Activated T-cell treated with anti-CD3 and anti-CD28 coated beads, Interleukin-2, amount 50 U/mL, for 4 hours (primary cell): ENCODE results near the gene PAEP. TPM values are rescaled to one million over a fixed set of nuclear protein-coding genes. Genes with fewer than 3 reads are reported as not detected.
"Not testable (repeated sequence)": the region's sequence is repeated elsewhere in the genome, so short reads cannot be mapped to it uniquely, and the experiment has no call there.

Source experiments
- ATAC-seq, 2 donors: fragments of 200-7000 bp; cut with Tn5 transposase; one replicate each; pipeline ENCODE4 v1.10.0; 2021
- DNase-seq: peaks from one replicate; pipeline ENCODE4 v3.0.0-alpha.2; 2020
- H3K27me3 Mint-ChIP-seq: one replicate; pipeline ENCODE4 v1.8.0; 2021; ENCODE audit warnings: low read depth, mixed read lengths
- H3K36me3 Mint-ChIP-seq: one replicate; pipeline ENCODE4 v1.8.0; 2022; ENCODE audit warnings: mixed read lengths; ENCODE audit not compliant: insufficient read depth
- H3K4me1 Mint-ChIP-seq: one replicate; pipeline ENCODE4 v1.8.0; 2021; ENCODE audit warnings: low read depth, mixed read lengths
- H3K4me3 Mint-ChIP-seq: one replicate; pipeline ENCODE4 v1.8.0; 2021; ENCODE audit warnings: mild to moderate bottlenecking, moderate library complexity, mixed read lengths
- H3K9me3 Mint-ChIP-seq: one replicate; pipeline ENCODE4 v1.8.0; 2021; ENCODE audit warnings: mixed read lengths
- total RNA-seq, 3 donors: library from RNA; stranded (reverse); gene quantifications; one replicate each; pipeline ENCODE4 v1.2.1, GENCODE V29; 2021

The PAEP gene
- total RNA-seq, 3 donors from 2014 or later: not detected

GRCh38 chr9:135522137-135522877 lies 39.2 kb upstream of the PAEP start:
- no peaks in the 10 kb centered on the region for H3K36me3 Mint-ChIP-seq
- H3K9me3 Mint-ChIP-seq: no peaks in the 10 kb centered on the region
- DNase-seq (no peak), ATAC-seq (no peak)
- H3K4me1 Mint-ChIP-seq: no peaks in the 10 kb centered on the region
- H3K4me3 Mint-ChIP-seq: no peak overlapping the region
- peaks cover 17% of the 10 kb centered on the region for H3K27me3 Mint-ChIP-seq

- H3K4me3 Mint-ChIP-seq: no peak overlapping the region
- H3K36me3 Mint-ChIP-seq: no peaks in the 10 kb centered on the region
- DNase-seq (no peak), ATAC-seq (no peak)
- H3K9me3 Mint-ChIP-seq: no peaks in the 10 kb centered on the region
- no peaks in the 10 kb centered on the region for H3K4me1 Mint-ChIP-seq
- peaks cover 14% of the 10 kb centered on the region for H3K27me3 Mint-ChIP-seq
Measured at GRCh38 chr9:135522931-135523330, 38.6 kb upstream of the PAEP start.

GRCh38 chr9:135523521-135524129 lies 37.9 kb upstream of the PAEP start:
- H3K36me3 Mint-ChIP-seq: no peaks in the 10 kb centered on the region
- H3K4me1 Mint-ChIP-seq: no peaks in the 10 kb centered on the region
- H3K4me3 Mint-ChIP-seq: no peak overlapping the region
- H3K9me3 Mint-ChIP-seq: no peaks in the 10 kb centered on the region
- ATAC-seq (no peak), DNase-seq (no peak)
- peaks cover 14% of the 10 kb centered on the region for H3K27me3 Mint-ChIP-seq

GRCh38 chr9:135524130-135524861 lies 37.3 kb upstream of the PAEP start:
- ATAC-seq: no peak
- Mint-ChIP-seq H3K36me3 (no peaks in the 10 kb centered on the region), H3K27me3 (peaks cover 14% of the 10 kb centered on the region)

GRCh38 chr9:135525241-135526088 lies 36.1 kb upstream of the PAEP start:
- Mint-ChIP-seq H3K27me3 (peaks cover 12% of the 10 kb centered on the region), H3K36me3 (no peaks in the 10 kb centered on the region), H3K4me1 (no peaks in the 10 kb centered on the region), H3K9me3 (no peaks in the 10 kb centered on the region), H3K4me3 (no peak overlapping the region)
- DNase-seq (no peak), ATAC-seq (no peak)

More at GRCh38 chr9:135524130-135524861, 37.3 kb upstream of the PAEP start:
- no peaks in the 10 kb centered on the region for H3K4me1 Mint-ChIP-seq
- H3K4me3 Mint-ChIP-seq: no peak overlapping the region
- no peak for DNase-seq
- H3K9me3 Mint-ChIP-seq: no peaks in the 10 kb centered on the region

GRCh38 chr9:135526089-135526729 lies 35.3 kb upstream of the PAEP start:
- Mint-ChIP-seq H3K9me3 (no peaks in the 10 kb centered on the region), H3K27me3 (peaks cover 9% of the 10 kb centered on the region), H3K36me3 (no peaks in the 10 kb centered on the region), H3K4me3 (no peak overlapping the region), H3K4me1 (no peaks in the 10 kb centered on the region)
- no peak for DNase-seq
- ATAC-seq: no peak

GRCh38 chr9:135526730-135527571 lies 34.6 kb upstream of the PAEP start:
- Mint-ChIP-seq H3K4me3 (no peak overlapping the region), H3K27me3 (peaks cover 11% of the 10 kb centered on the region), H3K9me3 (no peaks in the 10 kb centered on the region), H3K36me3 (no peaks in the 10 kb centered on the region), H3K4me1 (no peaks in the 10 kb centered on the region)
- DNase-seq: no peak
- no peak for ATAC-seq

GRCh38 chr9:135528842-135529435 lies 32.6 kb upstream of the PAEP start:
- not testable (repeated sequence) for DNase-seq, H3K4me1 Mint-ChIP-seq, H3K4me3 Mint-ChIP-seq, H3K36me3 Mint-ChIP-seq, H3K9me3 Mint-ChIP-seq, ATAC-seq, H3K27me3 Mint-ChIP-seq

- Mint-ChIP-seq H3K27me3 (peaks cover 10% of the 10 kb centered on the region), H3K4me1 (no peaks in the 10 kb centered on the region), H3K36me3 (no peaks in the 10 kb centered on the region), H3K4me3 (no peak overlapping the region), H3K9me3 (no peaks in the 10 kb centered on the region)
- DNase-seq (no peak), ATAC-seq (no peak)
Measured at GRCh38 chr9:135530146-135530545, 31.4 kb upstream of the PAEP start.

GRCh38 chr9:135531096-135531495 lies 30.5 kb upstream of the PAEP start:
- no peaks in the 10 kb centered on the region for H3K9me3 Mint-ChIP-seq
- no peaks in the 10 kb centered on the region for H3K36me3 Mint-ChIP-seq
- DNase-seq (no peak), ATAC-seq (no peak)
- no peaks in the 10 kb centered on the region for H3K4me1 Mint-ChIP-seq
- no peak overlapping the region for H3K4me3 Mint-ChIP-seq
- H3K27me3 Mint-ChIP-seq: peaks cover 13% of the 10 kb centered on the region

- ATAC-seq (no peak), DNase-seq (no peak)
- Mint-ChIP-seq H3K36me3 (no peaks in the 10 kb centered on the region), H3K4me1 (no peaks in the 10 kb centered on the region), H3K27me3 (peaks cover 19% of the 10 kb centered on the region), H3K9me3 (no peaks in the 10 kb centered on the region), H3K4me3 (no peak overlapping the region)
Measured at GRCh38 chr9:135533113-135533512, 28.4 kb upstream of the PAEP start.

- Mint-ChIP-seq H3K9me3 (no peaks in the 10 kb centered on the region), H3K36me3 (no peaks in the 10 kb centered on the region), H3K27me3 (peaks cover 23% of the 10 kb centered on the region), H3K4me3 (no peak overlapping the region), H3K4me1 (no peaks in the 10 kb centered on the region)
- DNase-seq (no peak), ATAC-seq (no peak)
Measured at GRCh38 chr9:135533674-135534073, 27.9 kb upstream of the PAEP start.

- H3K36me3 Mint-ChIP-seq: not testable (repeated sequence)
Measured at GRCh38 chr9:135534192-135534711, 27.3 kb upstream of the PAEP start.

More at GRCh38 chr9:135534192-135534711, 27.3 kb upstream of the PAEP start:
- not testable (repeated sequence) for H3K4me1 Mint-ChIP-seq, ATAC-seq, H3K9me3 Mint-ChIP-seq, DNase-seq, H3K4me3 Mint-ChIP-seq
- H3K27me3 Mint-ChIP-seq: peaks cover 29% of the 10 kb centered on the region
